ELF-1 (cell line): Measurements from ENCODE around the gene COL17A1.

Source experiments
- DNase-seq: peaks from one replicate; pipeline ENCODE4 v3.0.0-alpha.2; 2016; ENCODE audit warnings: low read depth, low spot score

The COL17A1 gene

GRCh38 chr10:104053201-104053600, 32.5 kb downstream of the COL17A1 start:
- DNase-seq: no peak

DNA sequence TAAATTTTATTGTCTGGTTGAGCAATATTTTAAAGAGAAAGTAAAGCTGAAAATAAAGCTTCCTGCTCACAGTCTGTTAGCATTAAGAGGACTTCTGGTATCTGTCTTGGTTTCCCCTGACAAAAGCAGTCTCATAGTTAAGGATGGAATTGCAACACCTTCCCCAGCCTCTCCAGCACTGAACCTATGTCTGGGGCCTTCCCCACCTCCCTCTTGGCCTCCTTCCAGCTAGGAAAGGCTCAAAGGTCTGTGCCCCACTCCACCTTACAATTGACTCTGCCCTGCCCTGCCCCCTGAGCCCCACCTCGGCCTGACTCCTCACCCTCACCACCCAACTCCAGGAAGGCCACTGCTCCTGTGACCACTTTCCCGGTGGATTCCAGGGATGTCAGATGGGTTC, 33.2 kb downstream of the COL17A1 start:
- no peak for DNase-seq

GRCh38 chr10:104049504-104050250, 36.0 kb downstream of the COL17A1 start:
- DNase-seq: no peak

- DNase-seq: no peak
Observed at GRCh38 chr10:104046651-104047050, 39.0 kb downstream of the COL17A1 start.

DNA sequence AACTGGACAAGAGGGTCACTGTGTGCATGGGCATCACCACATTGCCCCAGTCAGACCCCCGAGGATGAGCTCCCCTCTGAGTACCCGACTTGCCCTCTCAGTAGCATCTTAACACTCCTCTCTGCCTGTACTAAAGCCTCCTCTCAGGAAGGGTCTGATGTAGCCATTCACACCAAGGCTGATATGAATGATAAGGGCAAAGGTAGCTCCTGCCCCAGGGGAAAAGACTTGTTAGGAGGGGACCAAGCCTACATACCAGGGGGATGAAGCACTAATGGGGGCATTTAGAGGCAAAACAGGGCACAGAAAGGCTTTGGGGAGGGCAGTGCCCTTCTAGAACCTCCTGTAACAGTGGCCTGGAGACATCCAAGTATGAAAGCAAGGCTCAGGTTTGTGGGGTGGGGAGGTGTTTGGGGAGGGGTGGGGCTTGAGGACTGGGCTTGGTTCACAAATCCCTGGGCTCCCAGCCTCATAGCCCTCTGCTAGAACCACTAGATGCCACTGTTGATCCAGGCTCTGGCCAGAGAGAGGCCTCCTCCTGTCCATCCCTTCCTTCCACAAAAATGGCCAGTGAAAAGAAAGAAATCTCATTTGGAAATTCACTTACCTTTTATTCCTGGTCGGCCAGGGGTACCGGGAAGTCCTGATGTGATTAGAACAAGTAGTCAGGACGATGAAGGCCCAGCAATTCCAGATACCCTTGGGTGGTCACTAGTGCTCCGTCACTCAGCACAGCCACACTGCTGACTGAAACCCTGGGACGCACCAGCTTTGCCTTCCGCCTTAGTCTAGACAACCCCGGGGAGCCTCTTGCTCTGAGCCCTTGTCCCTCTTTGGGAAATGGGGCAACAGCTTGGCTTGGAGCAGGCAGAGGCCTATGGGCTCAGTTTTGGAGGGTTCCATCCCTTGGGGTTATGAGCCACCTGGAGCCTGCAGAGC, 40.3 kb downstream of the COL17A1 start:
- peak; percentile 82 for DNase-seq

GRCh38 chr10:104043854-104044253, 41.8 kb downstream of the COL17A1 start:
- no peak for DNase-seq

GRCh38 chr10:104043185-104043830, 42.4 kb downstream of the COL17A1 start:
- no peak for DNase-seq

- DNase-seq: no peak
Observed at GRCh38 chr10:104041891-104042535, 43.7 kb downstream of the COL17A1 start.

DNA sequence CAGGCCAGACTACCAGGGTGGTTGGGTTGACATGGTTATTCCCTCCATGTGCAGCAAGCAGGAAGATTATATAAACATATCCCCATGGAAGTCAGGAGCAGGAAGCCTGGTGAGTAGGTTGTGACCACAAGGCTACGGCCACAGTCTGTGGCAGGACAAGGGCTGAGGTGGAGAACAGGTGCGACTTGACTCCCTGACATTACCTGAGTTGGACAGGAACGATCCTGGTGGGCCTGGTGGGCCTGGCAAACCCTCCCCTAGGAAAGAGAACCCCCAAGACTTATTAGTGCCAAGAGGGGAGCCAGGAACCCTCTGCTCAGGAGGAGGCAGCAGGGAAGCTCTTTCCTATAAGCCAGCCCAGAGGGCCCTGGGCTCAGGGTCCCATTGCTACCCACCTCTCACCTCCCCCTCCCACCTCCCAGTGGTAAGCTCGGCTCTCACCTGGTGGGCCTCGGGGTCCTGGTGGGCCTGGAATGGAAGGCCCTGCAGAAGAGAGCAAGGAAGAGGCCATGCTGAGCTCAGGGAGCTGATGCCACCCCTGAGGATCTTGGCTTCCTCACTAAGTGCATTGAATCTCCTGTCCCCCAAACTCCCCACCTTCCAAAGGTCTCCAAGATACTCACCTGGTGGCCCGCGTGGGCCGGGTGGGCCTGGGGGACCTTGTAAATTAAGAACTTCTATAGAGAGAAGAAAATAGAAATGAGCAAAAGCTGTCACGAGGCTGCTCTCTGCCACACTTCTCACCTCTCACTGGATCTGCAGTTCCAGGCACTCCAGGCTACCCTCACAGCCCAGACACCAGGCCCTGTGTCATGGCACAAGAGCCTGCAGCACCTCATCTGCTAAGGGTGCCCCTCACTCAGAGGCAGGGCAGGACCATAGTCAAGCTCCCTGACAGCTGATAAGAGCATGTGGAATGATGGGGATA, 44.6 kb downstream of the COL17A1 start:
- no peak for DNase-seq

DNA sequence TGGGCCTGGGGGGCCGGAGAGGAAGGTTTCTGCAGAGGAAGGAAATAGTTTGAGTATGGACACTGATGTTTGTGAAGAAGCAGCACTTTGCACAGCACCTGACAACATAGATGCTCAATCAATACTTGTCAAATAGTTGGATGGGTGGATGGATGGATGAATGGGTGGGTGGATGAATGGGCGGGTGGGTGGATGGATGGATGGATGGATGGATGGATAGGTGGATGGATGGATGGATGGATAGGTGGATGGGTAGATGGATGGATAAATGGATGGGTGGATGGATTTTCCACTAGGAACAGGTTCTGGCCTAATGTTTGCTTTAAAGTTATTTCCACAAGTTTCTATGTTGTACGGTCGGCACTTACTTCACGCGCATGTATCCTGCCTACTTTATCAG, 45.3 kb downstream of the COL17A1 start:
- DNase-seq: no peak

DNA sequence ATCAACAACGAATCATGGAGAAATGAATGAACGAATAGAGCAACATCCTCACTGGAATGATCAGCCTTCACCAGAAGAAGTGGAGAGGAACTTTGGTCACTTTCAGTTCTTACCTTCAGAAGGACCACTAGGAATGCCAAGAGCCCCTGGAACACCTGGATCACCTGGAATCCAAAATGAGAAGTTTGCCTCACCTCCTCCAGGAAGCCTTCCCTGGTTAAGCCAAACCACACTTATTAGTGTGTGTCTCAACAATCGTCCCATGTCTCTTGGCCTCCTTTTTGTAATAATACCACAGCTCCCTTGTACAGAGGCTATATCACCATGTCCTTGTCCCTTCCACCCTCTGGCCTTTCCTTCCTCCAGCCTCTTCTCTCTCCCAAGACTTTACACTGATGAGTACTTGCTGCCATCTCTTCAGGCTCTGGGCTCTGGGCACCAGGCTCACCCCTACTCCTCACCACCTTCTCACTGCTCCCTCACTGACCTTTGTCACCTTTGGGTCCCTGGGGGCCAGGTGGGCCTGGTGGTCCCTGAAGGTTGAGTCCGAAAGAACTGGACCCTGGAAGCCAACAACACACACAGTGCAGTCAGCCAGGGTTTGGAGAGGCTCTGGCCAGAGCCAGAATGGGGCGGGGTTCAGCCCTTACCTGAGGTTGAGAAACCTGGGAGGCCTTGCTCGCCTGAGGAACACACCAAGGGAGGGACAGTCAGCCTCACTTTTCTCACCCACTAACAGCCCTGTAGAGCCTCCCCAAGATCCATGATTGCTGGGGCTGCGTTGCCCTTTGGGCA, 46.5 kb downstream of the COL17A1 start:
- DNase-seq: no peak

GRCh38 chr10:104038537-104038936, 47.1 kb downstream of the COL17A1 start:
- DNase-seq: no peak

- DNase-seq: no peak
Observed at GRCh38 chr10:104037261-104037951, 48.3 kb downstream of the COL17A1 start.

DNA sequence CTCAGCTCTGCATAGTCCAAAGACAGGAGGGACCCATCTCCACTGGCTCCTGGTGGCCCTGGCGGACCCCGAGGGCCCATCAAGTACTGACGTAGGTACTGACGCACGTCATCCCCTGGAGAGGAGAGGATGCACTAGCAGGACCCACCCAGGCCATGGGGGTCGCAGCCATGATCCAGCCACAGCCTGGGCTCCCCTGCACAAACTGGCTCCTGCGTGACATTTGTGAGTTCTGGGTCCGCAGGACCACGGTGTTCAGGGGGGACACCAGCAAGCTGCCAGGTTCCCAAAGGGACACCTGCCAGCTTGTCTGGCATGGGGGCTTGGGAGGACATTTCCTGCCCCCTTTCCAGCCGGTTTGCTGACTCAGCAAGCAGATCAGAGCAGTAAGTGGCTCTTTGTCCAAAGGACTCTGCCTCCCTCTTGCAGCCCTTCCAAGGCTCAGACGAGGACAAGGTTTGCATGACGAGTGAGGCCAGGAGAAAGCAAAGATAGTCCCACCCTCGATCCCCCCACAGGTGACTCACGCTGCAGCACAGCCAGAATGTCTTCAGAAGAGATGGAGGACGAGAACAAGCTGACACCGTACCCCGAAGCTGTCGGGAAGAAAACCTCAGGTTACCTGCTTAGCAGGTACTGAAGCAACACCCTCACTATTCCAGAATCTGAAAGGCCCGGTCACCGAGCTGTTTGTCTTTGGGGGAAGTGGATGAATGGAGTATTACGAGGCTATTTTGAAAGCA, 49.0 kb downstream of the COL17A1 start:
- no peak for DNase-seq

DNA sequence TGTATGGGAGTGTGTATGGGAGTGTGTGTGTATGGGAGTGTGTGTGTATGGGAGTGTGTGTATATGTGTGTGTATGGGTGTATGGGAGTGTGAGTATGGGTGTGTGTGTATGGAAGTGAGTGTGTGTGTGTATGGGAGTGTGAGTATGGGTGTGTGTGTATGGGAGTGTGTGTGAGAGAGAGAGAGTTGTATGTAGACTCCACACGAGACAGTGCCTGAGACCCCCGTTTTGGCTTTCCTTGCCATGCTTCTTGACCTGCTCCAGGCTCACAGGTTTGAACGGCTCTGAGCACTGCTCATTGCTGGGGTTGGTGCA, 49.7 kb downstream of the COL17A1 start:
- DNase-seq: no peak

DNA sequence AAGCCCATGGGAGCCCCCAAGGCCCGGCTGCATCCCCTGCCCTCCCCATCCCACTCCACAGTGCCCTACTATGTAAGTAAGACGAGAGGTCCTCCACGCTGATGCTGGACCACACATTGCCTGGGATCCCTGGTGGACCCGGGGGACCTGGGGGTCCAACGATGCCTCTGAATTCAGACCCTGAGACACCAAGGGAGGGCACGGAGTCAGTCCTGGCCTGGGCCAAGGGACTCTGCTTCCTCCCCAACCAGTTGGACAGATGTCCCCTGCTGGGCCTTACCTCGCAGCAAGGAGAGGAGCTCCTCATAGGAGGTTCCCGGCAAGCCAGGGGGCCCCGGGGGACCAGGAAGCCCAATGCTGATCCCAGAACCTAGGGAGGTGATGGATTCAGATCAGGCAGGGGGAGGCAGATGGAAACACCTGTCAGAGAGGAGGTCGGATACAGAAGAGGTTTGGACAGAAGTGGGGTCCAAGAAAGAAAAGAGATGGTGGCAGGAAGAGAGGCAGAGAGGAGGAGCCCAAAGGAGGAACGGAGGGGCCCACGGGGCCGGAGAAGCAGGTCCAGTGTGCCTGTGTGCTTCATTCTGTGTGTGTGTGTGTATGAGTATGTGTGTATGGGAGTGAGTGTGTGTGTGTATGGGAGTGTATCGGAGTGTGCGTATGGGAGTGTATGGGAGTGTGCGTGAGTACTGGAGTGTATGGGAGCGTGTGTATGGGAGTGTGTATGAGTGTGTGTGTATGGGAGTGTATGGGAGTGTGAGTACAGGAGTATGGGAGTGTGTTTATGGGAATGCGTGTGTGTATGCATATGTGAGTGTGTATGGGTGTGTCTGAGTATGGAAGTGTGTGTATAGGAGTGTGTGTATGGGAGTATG, 50.2 kb downstream of the COL17A1 start:
- no peak for DNase-seq

GRCh38 chr10:104034401-104035193, 51.1 kb downstream of the COL17A1 start:
- no peak for DNase-seq
